HEK293 (cell line): ENCODE measurements around the gene IFT27.

Source experiments
- KLF9 ChIP-seq: fragments of 450-650 bp; formaldehyde crosslinking; IDR thresholded peaks from 2 replicates; pipeline ENCODE4 v1.5.1; 2016; ENCODE audit warnings: missing biosample characterization, missing genetic modification characterization, low read depth
- RBAK ChIP-seq: fragments of 450-650 bp; formaldehyde crosslinking; IDR thresholded peaks from 2 replicates; pipeline ENCODE4 v1.5.1; 2016; ENCODE audit warnings: missing biosample characterization, missing genetic modification characterization
- ZNF302 ChIP-seq: fragments of 450-650 bp; formaldehyde crosslinking; IDR thresholded peaks from 2 replicates; pipeline ENCODE4 v1.5.1; 2016; ENCODE audit warnings: missing biosample characterization, missing genetic modification characterization, low read depth
- ZNF391 ChIP-seq: fragments of 450-650 bp; formaldehyde crosslinking; IDR thresholded peaks from 2 replicates; pipeline ENCODE4 v1.5.1; 2016; ENCODE audit warnings: low read depth, missing biosample characterization, missing genetic modification characterization, borderline replicate concordance
- ZNF501 ChIP-seq: fragments of 450-650 bp; formaldehyde crosslinking; IDR thresholded peaks from 2 replicates; pipeline ENCODE4 v1.5.1; 2016; ENCODE audit warnings: missing biosample characterization, missing genetic modification characterization
- ZNF785 ChIP-seq: fragments of 450-650 bp; formaldehyde crosslinking; IDR thresholded peaks from 2 replicates; pipeline ENCODE4 v1.5.1; 2016; ENCODE audit warnings: missing biosample characterization, missing genetic modification characterization
- ZXDB ChIP-seq: fragments of 450-650 bp; formaldehyde crosslinking; IDR thresholded peaks from 2 replicates; pipeline ENCODE4 v1.5.1; 2016; ENCODE audit warnings: missing biosample characterization, missing genetic modification characterization
- TF ChIP-seq, protein P1 (sequence below): fragments of 450-650 bp; formaldehyde crosslinking; IDR thresholded peaks from 2 replicates; pipeline ENCODE4 v1.5.1; 2016; ENCODE audit warnings: missing biosample characterization, missing genetic modification characterization
- TF ChIP-seq, protein P2 (sequence below): fragments of 450-650 bp; formaldehyde crosslinking; IDR thresholded peaks from 2 replicates; pipeline ENCODE4 v1.5.1; 2016; ENCODE audit warnings: missing biosample characterization, missing genetic modification characterization
- TF ChIP-seq, protein P3 (sequence below): fragments of 450-650 bp; formaldehyde crosslinking; conservative IDR thresholded peaks from 2 replicates; pipeline ENCODE4 v1.5.1; 2016; ENCODE audit warnings: low read depth, missing biosample characterization, missing genetic modification characterization
- TF ChIP-seq, protein P4 (sequence below): fragments of 450-650 bp; formaldehyde crosslinking; IDR thresholded peaks from 2 replicates; pipeline ENCODE4 v1.5.1; 2016; ENCODE audit warnings: missing biosample characterization, missing genetic modification characterization
- TF ChIP-seq, protein P5 (sequence below): fragments of 450-650 bp; formaldehyde crosslinking; IDR thresholded peaks from 2 replicates; pipeline ENCODE4 v1.5.1; 2016; ENCODE audit warnings: missing biosample characterization, missing genetic modification characterization

DNA sequence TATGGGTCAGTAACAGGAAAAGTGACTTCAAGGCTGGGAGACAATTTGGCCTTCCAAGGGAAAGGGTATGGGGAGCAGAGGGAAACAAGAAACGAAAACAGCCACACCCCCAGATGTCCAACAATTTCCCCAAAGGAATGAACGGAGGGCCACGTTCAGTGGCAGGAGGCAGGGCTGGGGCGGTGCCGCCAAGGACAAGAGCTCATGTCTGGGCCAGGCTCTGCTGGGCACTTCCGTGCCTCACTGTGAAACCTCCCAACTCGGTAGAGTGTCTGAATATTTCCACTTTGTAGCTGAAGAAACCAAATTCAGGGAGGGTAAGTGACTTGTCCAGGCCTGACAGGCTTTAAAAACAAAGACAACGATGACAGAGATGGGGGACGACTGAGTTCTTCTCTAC lies 11.9 kb downstream of the IFT27 start:
- TF ChIP-seq RBAK (tag by site-specific recombination), result no peak
- TF ChIP-seq, protein P1, sequence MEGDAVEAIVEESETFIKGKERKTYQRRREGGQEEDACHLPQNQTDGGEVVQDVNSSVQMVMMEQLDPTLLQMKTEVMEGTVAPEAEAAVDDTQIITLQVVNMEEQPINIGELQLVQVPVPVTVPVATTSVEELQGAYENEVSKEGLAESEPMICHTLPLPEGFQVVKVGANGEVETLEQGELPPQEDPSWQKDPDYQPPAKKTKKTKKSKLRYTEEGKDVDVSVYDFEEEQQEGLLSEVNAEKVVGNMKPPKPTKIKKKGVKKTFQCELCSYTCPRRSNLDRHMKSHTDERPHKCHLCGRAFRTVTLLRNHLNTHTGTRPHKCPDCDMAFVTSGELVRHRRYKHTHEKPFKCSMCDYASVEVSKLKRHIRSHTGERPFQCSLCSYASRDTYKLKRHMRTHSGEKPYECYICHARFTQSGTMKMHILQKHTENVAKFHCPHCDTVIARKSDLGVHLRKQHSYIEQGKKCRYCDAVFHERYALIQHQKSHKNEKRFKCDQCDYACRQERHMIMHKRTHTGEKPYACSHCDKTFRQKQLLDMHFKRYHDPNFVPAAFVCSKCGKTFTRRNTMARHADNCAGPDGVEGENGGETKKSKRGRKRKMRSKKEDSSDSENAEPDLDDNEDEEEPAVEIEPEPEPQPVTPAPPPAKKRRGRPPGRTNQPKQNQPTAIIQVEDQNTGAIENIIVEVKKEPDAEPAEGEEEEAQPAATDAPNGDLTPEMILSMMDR (tag by site-specific recombination), result no peak
- no peak for TF ChIP-seq ZXDB (tag by site-specific recombination)
- TF ChIP-seq, protein P2, sequence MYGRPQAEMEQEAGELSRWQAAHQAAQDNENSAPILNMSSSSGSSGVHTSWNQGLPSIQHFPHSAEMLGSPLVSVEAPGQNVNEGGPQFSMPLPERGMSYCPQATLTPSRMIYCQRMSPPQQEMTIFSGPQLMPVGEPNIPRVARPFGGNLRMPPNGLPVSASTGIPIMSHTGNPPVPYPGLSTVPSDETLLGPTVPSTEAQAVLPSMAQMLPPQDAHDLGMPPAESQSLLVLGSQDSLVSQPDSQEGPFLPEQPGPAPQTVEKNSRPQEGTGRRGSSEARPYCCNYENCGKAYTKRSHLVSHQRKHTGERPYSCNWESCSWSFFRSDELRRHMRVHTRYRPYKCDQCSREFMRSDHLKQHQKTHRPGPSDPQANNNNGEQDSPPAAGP (tag by site-specific recombination), result no peak
- TF ChIP-seq ZNF302, result no peak
- TF ChIP-seq, protein P3, sequence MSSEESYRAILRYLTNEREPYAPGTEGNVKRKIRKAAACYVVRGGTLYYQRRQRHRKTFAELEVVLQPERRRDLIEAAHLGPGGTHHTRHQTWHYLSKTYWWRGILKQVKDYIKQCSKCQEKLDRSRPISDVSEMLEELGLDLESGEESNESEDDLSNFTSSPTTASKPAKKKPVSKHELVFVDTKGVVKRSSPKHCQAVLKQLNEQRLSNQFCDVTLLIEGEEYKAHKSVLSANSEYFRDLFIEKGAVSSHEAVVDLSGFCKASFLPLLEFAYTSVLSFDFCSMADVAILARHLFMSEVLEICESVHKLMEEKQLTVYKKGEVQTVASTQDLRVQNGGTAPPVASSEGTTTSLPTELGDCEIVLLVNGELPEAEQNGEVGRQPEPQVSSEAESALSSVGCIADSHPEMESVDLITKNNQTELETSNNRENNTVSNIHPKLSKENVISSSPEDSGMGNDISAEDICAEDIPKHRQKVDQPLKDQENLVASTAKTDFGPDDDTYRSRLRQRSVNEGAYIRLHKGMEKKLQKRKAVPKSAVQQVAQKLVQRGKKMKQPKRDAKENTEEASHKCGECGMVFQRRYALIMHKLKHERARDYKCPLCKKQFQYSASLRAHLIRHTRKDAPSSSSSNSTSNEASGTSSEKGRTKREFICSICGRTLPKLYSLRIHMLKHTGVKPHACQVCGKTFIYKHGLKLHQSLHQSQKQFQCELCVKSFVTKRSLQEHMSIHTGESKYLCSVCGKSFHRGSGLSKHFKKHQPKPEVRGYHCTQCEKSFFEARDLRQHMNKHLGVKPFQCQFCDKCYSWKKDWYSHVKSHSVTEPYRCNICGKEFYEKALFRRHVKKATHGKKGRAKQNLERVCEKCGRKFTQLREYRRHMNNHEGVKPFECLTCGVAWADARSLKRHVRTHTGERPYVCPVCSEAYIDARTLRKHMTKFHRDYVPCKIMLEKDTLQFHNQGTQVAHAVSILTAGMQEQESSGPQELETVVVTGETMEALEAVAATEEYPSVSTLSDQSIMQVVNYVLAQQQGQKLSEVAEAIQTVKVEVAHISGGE (tag by site-specific recombination), result no peak
- no peak for TF ChIP-seq ZNF501 (tag by site-specific recombination)
- TF ChIP-seq KLF9 (tag by site-specific recombination), result no peak
- TF ChIP-seq ZNF785 (tag by site-specific recombination), result no peak
- TF ChIP-seq ZNF391 (tag by site-specific recombination), result no peak
- TF ChIP-seq, protein P4, sequence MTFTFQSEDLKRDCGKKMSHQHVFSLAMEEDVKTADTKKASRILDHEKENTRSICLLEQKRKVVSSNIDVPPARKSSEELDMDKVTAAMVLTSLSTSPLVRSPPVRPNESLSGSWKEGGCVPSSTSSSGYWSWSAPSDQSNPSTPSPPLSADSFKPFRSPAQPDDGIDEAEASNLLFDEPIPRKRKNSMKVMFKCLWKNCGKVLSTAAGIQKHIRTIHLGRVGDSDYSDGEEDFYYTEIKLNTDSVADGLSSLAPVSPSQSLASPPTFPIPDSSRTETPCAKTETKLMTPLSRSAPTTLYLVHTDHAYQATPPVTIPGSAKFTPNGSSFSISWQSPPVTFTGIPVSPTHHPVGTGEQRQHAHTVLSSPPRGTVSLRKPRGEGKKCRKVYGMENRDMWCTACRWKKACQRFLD (tag by site-specific recombination), result no peak
- TF ChIP-seq, protein P5, sequence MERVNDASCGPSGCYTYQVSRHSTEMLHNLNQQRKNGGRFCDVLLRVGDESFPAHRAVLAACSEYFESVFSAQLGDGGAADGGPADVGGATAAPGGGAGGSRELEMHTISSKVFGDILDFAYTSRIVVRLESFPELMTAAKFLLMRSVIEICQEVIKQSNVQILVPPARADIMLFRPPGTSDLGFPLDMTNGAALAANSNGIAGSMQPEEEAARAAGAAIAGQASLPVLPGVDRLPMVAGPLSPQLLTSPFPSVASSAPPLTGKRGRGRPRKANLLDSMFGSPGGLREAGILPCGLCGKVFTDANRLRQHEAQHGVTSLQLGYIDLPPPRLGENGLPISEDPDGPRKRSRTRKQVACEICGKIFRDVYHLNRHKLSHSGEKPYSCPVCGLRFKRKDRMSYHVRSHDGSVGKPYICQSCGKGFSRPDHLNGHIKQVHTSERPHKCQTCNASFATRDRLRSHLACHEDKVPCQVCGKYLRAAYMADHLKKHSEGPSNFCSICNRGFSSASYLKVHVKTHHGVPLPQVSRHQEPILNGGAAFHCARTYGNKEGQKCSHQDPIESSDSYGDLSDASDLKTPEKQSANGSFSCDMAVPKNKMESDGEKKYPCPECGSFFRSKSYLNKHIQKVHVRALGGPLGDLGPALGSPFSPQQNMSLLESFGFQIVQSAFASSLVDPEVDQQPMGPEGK (tag by site-specific recombination), result no peak
